ENCODE measurements around the gene FREM2.

- TF ChIP-seq POLR2AphosphoS5 (IDR thresholded peaks at IDR 0.05; ENCODE audit: low read depth, low read length), result no peak
- TF ChIP-seq PAX5 (IDR thresholded peaks at IDR 0.05; ENCODE audit: insufficient read depth, low read length, severe bottlenecking), result no peak
- no peak for TF ChIP-seq POLR2A (IDR thresholded peaks at IDR 0.05; ENCODE audit: low read depth, low read length)
- no peak for TF ChIP-seq SPI1 (IDR thresholded peaks at IDR 0.05; ENCODE audit: low read depth, low read length)
Observed at GRCh38 chr13:38664906-38665305, 22.0 kb upstream of the FREM2 start.
